A673 (cell line): Measurements from ENCODE around the gene ETV6.

Experiments
- EZH2 ChIP-seq: fragments of 200-600 bp; sonication (generic); IDR thresholded peaks from 2 replicates; pipeline ENCODE4 v1.6.1; 2017; ENCODE audit warnings: borderline replicate concordance, low read depth, mild to moderate bottlenecking, mixed read lengths, antibody characterized with exemption, low read length; ENCODE audit not compliant: poor library complexity, severe bottlenecking
- TF ChIP-seq, protein P1 (sequence below): fragments of 300-800, 200-600 bp; sonication (generic); conservative IDR thresholded peaks from 2 replicates; pipeline ENCODE4 v1.5.1; 2017; ENCODE audit warnings: low read depth, mild to moderate bottlenecking, antibody characterized with exemption, low read length, moderate library complexity, mixed read lengths

DNA sequence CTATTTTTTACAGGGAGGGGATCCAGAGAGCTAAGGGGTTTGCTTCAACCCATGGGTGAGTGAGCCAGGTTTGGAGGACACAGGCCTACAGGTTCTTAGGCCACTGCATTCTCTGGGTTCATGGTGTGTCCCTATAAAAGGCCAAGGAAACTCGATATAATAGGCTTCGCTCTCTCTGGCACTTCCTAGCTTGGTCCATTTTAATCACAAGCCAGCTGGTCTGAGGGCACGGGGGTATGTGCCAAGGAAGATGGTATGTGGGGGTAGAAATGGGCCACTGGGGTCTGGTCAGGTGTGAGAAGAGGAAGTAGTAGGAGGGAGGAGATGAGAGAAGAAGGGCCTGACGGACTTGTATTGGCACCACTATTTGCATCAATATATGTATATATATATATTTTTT, 4.9 kb downstream of the ETV6 start:
- TF ChIP-seq EZH2, result no peak
- TF ChIP-seq, protein P1, sequence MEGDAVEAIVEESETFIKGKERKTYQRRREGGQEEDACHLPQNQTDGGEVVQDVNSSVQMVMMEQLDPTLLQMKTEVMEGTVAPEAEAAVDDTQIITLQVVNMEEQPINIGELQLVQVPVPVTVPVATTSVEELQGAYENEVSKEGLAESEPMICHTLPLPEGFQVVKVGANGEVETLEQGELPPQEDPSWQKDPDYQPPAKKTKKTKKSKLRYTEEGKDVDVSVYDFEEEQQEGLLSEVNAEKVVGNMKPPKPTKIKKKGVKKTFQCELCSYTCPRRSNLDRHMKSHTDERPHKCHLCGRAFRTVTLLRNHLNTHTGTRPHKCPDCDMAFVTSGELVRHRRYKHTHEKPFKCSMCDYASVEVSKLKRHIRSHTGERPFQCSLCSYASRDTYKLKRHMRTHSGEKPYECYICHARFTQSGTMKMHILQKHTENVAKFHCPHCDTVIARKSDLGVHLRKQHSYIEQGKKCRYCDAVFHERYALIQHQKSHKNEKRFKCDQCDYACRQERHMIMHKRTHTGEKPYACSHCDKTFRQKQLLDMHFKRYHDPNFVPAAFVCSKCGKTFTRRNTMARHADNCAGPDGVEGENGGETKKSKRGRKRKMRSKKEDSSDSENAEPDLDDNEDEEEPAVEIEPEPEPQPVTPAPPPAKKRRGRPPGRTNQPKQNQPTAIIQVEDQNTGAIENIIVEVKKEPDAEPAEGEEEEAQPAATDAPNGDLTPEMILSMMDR, result no peak
